SK-N-SH (cell line): ENCODE data around the gene R3HDM2. TPM values are rescaled to one million over a fixed set of nuclear protein-coding genes. Genes with fewer than 3 reads are reported as not detected.
A peak's percentile ranks its signal among the peaks of the same experiment; 100 is the strongest.
"Not testable (repeated sequence)": the region's sequence is repeated elsewhere in the genome, so short reads cannot be mapped to it uniquely, and the experiment has no call there.

Source experiments
- CTCF ChIA-PET: fragments of 300-600, 350-600 bp; formaldehyde crosslinking; extraction: SDS; loops from one replicate; lab custom pipeline; 2021; lab: Yijun Ruan, JAX
- POLR2A ChIA-PET: fragments of 350-600 bp; sonication (Branson Sonifier 250); formaldehyde crosslinking; extraction: SDS; loops from one replicate; lab custom pipeline; 2020; ENCODE audit warnings: antibody characterized with exemption, inconsistent platforms; lab: Yijun Ruan, JAX
- DNase-seq: peaks from one replicate; pipeline ENCODE4 v3.0.0; 2012
- H2AFZ ChIP-seq: fragments of 200-600 bp; sonication (generic); 2 replicates; pipeline ENCODE4 v1.8.1; 2016; ENCODE audit warnings: antibody characterized with exemption, mild to moderate bottlenecking, low read depth
- H3F3A ChIP-seq: fragments of 200-600 bp; sonication (generic); replicated peaks from 2 replicates; pipeline ENCODE3; 2016; ENCODE audit warnings: antibody characterized with exemption, mild to moderate bottlenecking; ENCODE audit not compliant: insufficient read depth
- H3K27ac ChIP-seq, 2 experiments: fragments of 200-500 bp in 1 of 2; fragments of 200-600 bp in 1 of 2; sonication (Bioruptor generic) in 1 of 2; sonication (generic), shearing (Covaris generic) in 1 of 2; 2 replicates each; pipeline versions ENCODE4 v1.5.1 to v1.6.1; 2014 to 2016; ENCODE audit warnings: low read depth in 2 of 2, inconsistent platforms in 1 of 2, low read length in 1 of 2, mild to moderate bottlenecking in 1 of 2, mixed read lengths in 1 of 2
- H3K27me3 ChIP-seq: fragments of 200-600 bp; sonication (generic), shearing (Covaris generic); 2 replicates; pipeline ENCODE4 v1.6.1; 2016; ENCODE audit warnings: mixed run types; ENCODE audit not compliant: insufficient read depth
- H3K36me3 ChIP-seq, 2 experiments: fragments of 200-500 bp in 1 of 2; fragments of 200-600 bp in 1 of 2; sonication (Bioruptor generic) in 1 of 2; sonication (generic) in 1 of 2; replicated peaks in 1 of 2; 2 replicates each; pipeline versions ENCODE3 to v1.5.1; 2014 to 2016; ENCODE audit warnings: low read length in 1 of 2, mild to moderate bottlenecking in 1 of 2; ENCODE audit not compliant: insufficient read depth in 2 of 2, control insufficient read depth in 1 of 2
- H3K4me1 ChIP-seq, 2 experiments: fragments of 200-500 bp in 1 of 2; fragments of 200-600 bp in 1 of 2; sonication (Bioruptor generic) in 1 of 2; sonication (generic), shearing (Covaris generic) in 1 of 2; 2 replicates each; pipeline versions ENCODE4 v1.5.1 to v1.6.1; 2014 to 2016; ENCODE audit warnings: low read depth in 1 of 2, low read length in 1 of 2, mixed run types in 1 of 2; ENCODE audit not compliant: insufficient read depth in 2 of 2, control insufficient read depth in 1 of 2
- H3K4me2 ChIP-seq: fragments of 200-600 bp; sonication (generic), shearing (Covaris generic); 2 replicates; pipeline ENCODE4 v1.6.1; 2017; ENCODE audit warnings: mixed run types
- H3K4me3 ChIP-seq, 2 experiments: fragments of 200-500 bp in 1 of 2; fragments of 200-600 bp in 1 of 2; sonication (Bioruptor generic) in 1 of 2; sonication (generic), shearing (Covaris generic) in 1 of 2; 2 replicates each; pipeline versions ENCODE4 v1.5.1 to v1.8.1; 2014 to 2016; ENCODE audit warnings: low read depth in 2 of 2, inconsistent platforms in 1 of 2, low read length in 1 of 2, mild to moderate bottlenecking in 1 of 2, mixed read lengths in 1 of 2, moderate library complexity in 1 of 2
- H3K79me2 ChIP-seq: fragments of 200-600 bp; sonication (generic); 2 replicates; pipeline ENCODE4 v1.8.1; 2017; ENCODE audit warnings: mild to moderate bottlenecking; ENCODE audit not compliant: insufficient read depth
- H3K9ac ChIP-seq: fragments of 200-600 bp; sonication (generic); 2 replicates; pipeline ENCODE4 v1.6.1; 2017; ENCODE audit warnings: mixed run types
- H3K9me2 ChIP-seq: fragments of 200-600 bp; sonication (generic); 2 replicates; pipeline ENCODE4 v1.6.1; 2017; ENCODE audit warnings: mixed run types
- H3K9me3 ChIP-seq: fragments of 200-600 bp; sonication (generic); 2 replicates; pipeline ENCODE4 v1.6.1; 2017; ENCODE audit warnings: mixed run types, mild to moderate bottlenecking, moderate library complexity
- H4K20me1 ChIP-seq: fragments of 200-600 bp; sonication (generic); 2 replicates; pipeline ENCODE4 v1.6.1; 2017; ENCODE audit warnings: mild to moderate bottlenecking, mixed run types; ENCODE audit not compliant: insufficient read depth
- ELF1 ChIP-seq: IDR thresholded peaks from 2 replicates; pipeline ENCODE4 v1.4.0; 2012
- EP300 ChIP-seq, 2 experiments: IDR thresholded peaks; 2 replicates each; pipeline versions ENCODE4 v1.4.0 to v1.6.1; 2012; ENCODE audit warnings: borderline replicate concordance in 1 of 2, low read depth in 1 of 2, low read length in 1 of 2
- FOSL2 ChIP-seq: IDR thresholded peaks from 2 replicates; pipeline ENCODE4 v1.4.0; 2012; ENCODE audit warnings: low read depth, mild to moderate bottlenecking, moderate library complexity, borderline replicate concordance
- FOXJ3 ChIP-seq: sonication (generic); formaldehyde crosslinking; IDR thresholded peaks from 2 replicates; pipeline ENCODE4 v1.5.1; 2020; ENCODE audit warnings: mild to moderate bottlenecking, missing genetic modification reagents
- MXI1 ChIP-seq: IDR thresholded peaks from 2 replicates; pipeline ENCODE4 v1.6.1; 2012; ENCODE audit warnings: mild to moderate bottlenecking, low read depth, low read length, improper control_type of control experiment
- NFIC ChIP-seq: IDR thresholded peaks from 2 replicates; pipeline ENCODE4 v1.4.0; 2012; ENCODE audit warnings: borderline replicate concordance
- RAD21 ChIP-seq: IDR thresholded peaks from 2 replicates; pipeline ENCODE4 v1.6.1; 2012; ENCODE audit warnings: mild to moderate bottlenecking, low read length
- RFX5 ChIP-seq: IDR thresholded peaks from 2 replicates; pipeline ENCODE4 v1.6.1; 2012; ENCODE audit warnings: mild to moderate bottlenecking, improper control_type of control experiment, low read length
- SMC3 ChIP-seq: IDR thresholded peaks from 2 replicates; pipeline ENCODE4 v1.6.1; 2012; ENCODE audit warnings: low read depth, low read length, improper control_type of control experiment
- YY1 ChIP-seq: IDR thresholded peaks from 2 replicates; pipeline ENCODE4 v1.4.0; 2012; ENCODE audit warnings: low read depth, mild to moderate bottlenecking
- WGBS: methylation state at CpG from one replicate; pipeline ENCODE4 v1.1.6; 2017; ENCODE audit warnings: low lambda C conversion rate; 5-methylcytosine and 5-hydroxymethylcytosine counted together
- polyA plus RNA-seq, 3 experiments: library from polyadenylated mRNA; depleted of rRNA; stranded (reverse); fragments of >200 nt; gene quantifications; 2 replicates each; pipeline ENCODE4 v1.2.3, GENCODE V29; 2012
- TF ChIP-seq, protein P1 (sequence below): fragments of 150-350 bp; IDR thresholded peaks from 2 replicates; pipeline ENCODE4 v1.6.1; 2016; ENCODE audit warnings: mild to moderate bottlenecking, low read depth, low read length
- TF ChIP-seq, protein P2 (sequence below): fragments of 200-600 bp; sonication (generic); IDR thresholded peaks from 2 replicates; pipeline ENCODE4 v1.6.1; 2017; ENCODE audit warnings: antibody characterized with exemption, mild to moderate bottlenecking, moderate library complexity
- TF ChIP-seq, protein P3 (sequence below): fragments of 150-350 bp; IDR thresholded peaks from 2 replicates; pipeline ENCODE4 v1.6.1; 2017; ENCODE audit warnings: antibody characterized with exemption, low read length, low read depth, borderline replicate concordance

R3HDM2 gene
- polyA plus RNA-seq, 1 of the 3 experiments (the other 2 are of a cell fraction) = 23.1 TPM

DNA sequence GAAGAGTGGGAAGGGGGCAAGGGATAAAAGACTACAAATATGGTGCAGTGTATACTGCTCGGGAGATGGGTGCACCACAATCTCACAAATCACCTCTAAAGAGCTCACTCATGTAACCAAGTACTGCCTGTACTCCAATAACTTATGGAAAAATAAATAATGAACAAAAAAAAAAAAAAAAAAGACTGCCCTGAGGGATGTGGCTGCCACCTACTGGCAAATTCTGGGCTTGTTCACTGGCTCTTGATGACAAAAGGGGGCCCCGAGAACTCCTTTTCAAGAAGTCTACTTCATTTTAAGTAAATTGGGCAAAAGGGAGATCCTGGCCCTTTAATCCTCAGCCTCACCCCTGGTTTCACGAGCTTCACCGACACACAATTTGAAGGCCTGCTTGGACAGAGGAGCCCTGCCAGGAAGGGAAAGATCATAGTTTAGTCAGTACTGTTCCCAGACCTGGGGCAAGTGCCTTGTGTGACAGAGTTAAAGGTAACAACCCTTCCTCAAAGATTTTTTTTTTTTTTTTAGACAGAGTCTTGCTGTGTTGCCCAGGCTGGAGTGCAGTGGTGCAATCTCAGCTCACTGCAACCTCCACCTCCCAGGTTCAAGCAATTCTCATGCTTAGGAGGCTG is 153.8 kb downstream of the R3HDM2 start:
- ChIA-PET CTCF (interaction anchor here (1.0 to 2.5 kb wide), 11 partner anchors 9 to 181 kb away, joined by 3 to 14 read pairs (median 6); no protein-coding TSS in a partner anchor), POLR2A (interaction anchor here (0.7 kb wide), 1 partner anchor 156 kb away, joined by 5 read pairs; no protein-coding TSS in a partner anchor)
- Histone ChIP-seq H3K27ac (no peak overlapping the region), H2AFZ (no peak overlapping the region), H3F3A (peaks cover 19% of the 10 kb centered on the region), H3K4me2 (no peak overlapping the region), H3K4me1 (peaks cover 14 to 19% of the 10 kb centered on the region in 2 experiments; a peak in 3 of 4 replicates), H3K36me3 (peaks cover 13 to 16% of the 10 kb centered on the region in 2 experiments), H3K27me3 (no peaks in the 10 kb centered on the region), H4K20me1 (no peaks in the 10 kb centered on the region), H3K9me2 (no peaks in the 10 kb centered on the region), H3K4me3 (no peak overlapping the region), H3K9ac (no peak overlapping the region), H3K79me2 (no peaks in the 10 kb centered on the region; the same call in 1 of the 2 replicates), H3K9me3 (no peaks in the 10 kb centered on the region)
- DNase-seq = no peak
- TF ChIP-seq RAD21 = peak; percentile 36; the same call in 1 of the 2 replicates
- TF ChIP-seq, protein P1, sequence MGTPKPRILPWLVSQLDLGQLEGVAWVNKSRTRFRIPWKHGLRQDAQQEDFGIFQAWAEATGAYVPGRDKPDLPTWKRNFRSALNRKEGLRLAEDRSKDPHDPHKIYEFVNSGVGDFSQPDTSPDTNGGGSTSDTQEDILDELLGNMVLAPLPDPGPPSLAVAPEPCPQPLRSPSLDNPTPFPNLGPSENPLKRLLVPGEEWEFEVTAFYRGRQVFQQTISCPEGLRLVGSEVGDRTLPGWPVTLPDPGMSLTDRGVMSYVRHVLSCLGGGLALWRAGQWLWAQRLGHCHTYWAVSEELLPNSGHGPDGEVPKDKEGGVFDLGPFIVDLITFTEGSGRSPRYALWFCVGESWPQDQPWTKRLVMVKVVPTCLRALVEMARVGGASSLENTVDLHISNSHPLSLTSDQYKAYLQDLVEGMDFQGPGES = no peak
- TF ChIP-seq YY1 = no peak
- TF ChIP-seq, protein P2, sequence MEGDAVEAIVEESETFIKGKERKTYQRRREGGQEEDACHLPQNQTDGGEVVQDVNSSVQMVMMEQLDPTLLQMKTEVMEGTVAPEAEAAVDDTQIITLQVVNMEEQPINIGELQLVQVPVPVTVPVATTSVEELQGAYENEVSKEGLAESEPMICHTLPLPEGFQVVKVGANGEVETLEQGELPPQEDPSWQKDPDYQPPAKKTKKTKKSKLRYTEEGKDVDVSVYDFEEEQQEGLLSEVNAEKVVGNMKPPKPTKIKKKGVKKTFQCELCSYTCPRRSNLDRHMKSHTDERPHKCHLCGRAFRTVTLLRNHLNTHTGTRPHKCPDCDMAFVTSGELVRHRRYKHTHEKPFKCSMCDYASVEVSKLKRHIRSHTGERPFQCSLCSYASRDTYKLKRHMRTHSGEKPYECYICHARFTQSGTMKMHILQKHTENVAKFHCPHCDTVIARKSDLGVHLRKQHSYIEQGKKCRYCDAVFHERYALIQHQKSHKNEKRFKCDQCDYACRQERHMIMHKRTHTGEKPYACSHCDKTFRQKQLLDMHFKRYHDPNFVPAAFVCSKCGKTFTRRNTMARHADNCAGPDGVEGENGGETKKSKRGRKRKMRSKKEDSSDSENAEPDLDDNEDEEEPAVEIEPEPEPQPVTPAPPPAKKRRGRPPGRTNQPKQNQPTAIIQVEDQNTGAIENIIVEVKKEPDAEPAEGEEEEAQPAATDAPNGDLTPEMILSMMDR = peak; percentile 60
- WGBS = 84% methylated on average over 4 of the region's 4 CpGs

DNA sequence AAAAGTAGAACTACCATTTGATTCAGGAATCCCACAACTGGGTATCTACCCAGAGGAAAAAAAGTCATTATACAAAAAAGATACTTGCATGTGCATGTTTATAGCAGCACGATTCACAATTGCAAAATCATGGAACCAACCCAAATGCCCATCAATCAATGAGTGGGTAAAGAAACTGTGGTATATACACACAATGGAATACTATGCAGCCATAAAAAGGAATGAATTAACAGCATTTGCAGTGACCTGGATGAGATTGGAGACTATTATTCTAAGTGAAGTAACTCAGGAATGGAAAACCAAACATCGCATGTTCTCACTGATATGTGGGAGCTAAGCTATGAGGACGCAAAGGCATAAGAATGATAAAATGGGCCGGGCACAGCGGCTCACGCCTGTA is 154.6 kb downstream of the R3HDM2 start:
- H3K9me3 ChIP-seq, H3K9me2 ChIP-seq, H3K27ac ChIP-seq, H3K9ac ChIP-seq, H3K4me3 ChIP-seq, H4K20me1 ChIP-seq, POLR2A ChIA-PET, H3K79me2 ChIP-seq, H3K27me3 ChIP-seq, DNase-seq, H2AFZ ChIP-seq, H3K4me2 ChIP-seq: not testable (repeated sequence)
- Histone ChIP-seq H3F3A (peaks cover 19% of the 10 kb centered on the region), H3K4me1 (peaks cover 14 to 19% of the 10 kb centered on the region in 2 experiments; a peak in 3 of 4 replicates), H3K36me3 (peaks cover 13 to 16% of the 10 kb centered on the region in 2 experiments)
- CTCF ChIA-PET = interaction anchor here (1.1 to 2.5 kb wide), 6 partner anchors 10 to 177 kb away, joined by 3 to 14 read pairs (median 9); no protein-coding TSS in a partner anchor
- 94% methylated on average over 6 of the region's 6 CpGs for WGBS

DNA sequence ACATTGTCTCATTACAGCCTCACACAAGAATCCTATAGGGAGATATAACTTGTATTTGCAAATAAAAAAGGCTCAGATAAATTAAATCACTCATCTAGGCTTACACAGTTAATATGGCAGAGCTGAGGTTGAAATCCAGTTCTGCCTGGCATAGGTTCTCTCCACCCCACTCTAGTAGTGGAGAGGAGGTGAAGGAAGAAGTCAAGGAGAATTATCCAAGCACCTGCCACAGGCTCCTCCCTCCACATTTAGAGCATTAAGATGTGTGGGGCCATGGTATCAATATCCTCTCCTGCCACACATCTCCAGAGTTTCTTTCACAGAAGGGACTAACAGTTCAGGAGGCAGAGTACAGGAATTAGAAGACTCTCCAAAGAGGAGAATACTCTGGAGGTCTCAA is 157.3 kb downstream of the R3HDM2 start:
- H3K9me2 ChIP-seq = no peaks in the 10 kb centered on the region

More for the DNA sequence above, 157.3 kb downstream of the R3HDM2 start:
- H3F3A ChIP-seq = peaks cover 3% of the 10 kb centered on the region
- no peak overlapping the region for H3K9ac ChIP-seq
- no peak overlapping the region; a peak in 1 of 4 replicates for H3K27ac ChIP-seq
- ChIA-PET CTCF (interaction anchor here (0.7 to 2.5 kb wide), 9 partner anchors 9 to 189 kb away, joined by 3 to 14 read pairs (median 7); partner anchors contain the start of genes GLI1 and INHBE), POLR2A (no interaction called here)
- H3K4me1 ChIP-seq = peaks cover 7 to 12% of the 10 kb centered on the region in 2 experiments; a peak in 2 of 4 replicates
- H4K20me1 ChIP-seq = no peaks in the 10 kb centered on the region
- H3K4me2 ChIP-seq = no peak overlapping the region
- H3K9me3 ChIP-seq = no peaks in the 10 kb centered on the region
- DNase-seq = no peak
- peaks cover 9 to 23% of the 10 kb centered on the region in 2 experiments for H3K36me3 ChIP-seq
- TF ChIP-seq YY1 = no peak
- no peak for TF ChIP-seq RFX5
- no peak for TF ChIP-seq SMC3
- no peak for TF ChIP-seq ELF1
- no peak for TF ChIP-seq NFIC
- no peak for TF ChIP-seq RAD21
- no peak for TF ChIP-seq EP300 (IDR thresholded peaks at IDR 0.05; ENCODE audit: borderline replicate concordance in 1 of 2, low read depth in 1 of 2, low read length in 1 of 2)
- no peak for TF ChIP-seq FOSL2
- TF ChIP-seq, protein P3, sequence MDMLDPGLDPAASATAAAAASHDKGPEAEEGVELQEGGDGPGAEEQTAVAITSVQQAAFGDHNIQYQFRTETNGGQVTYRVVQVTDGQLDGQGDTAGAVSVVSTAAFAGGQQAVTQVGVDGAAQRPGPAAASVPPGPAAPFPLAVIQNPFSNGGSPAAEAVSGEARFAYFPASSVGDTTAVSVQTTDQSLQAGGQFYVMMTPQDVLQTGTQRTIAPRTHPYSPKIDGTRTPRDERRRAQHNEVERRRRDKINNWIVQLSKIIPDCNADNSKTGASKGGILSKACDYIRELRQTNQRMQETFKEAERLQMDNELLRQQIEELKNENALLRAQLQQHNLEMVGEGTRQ = no peak
- TF ChIP-seq FOXJ3 = no peak
- no peak for TF ChIP-seq MXI1
- H3K4me3 ChIP-seq = no peak overlapping the region
- H3K27me3 ChIP-seq = no peaks in the 10 kb centered on the region
- no peaks in the 10 kb centered on the region for H3K79me2 ChIP-seq
- H2AFZ ChIP-seq = no peak overlapping the region
